Fibroblast of skin of left quadriceps (primary cell): Measurements from ENCODE around the gene CCR5.
"Not testable (repeated sequence)": the region's sequence is repeated elsewhere in the genome, so short reads cannot be mapped to it uniquely, and the experiment has no call there.

Source experiments
- DNase-seq, 2 experiments: peaks; one replicate each; pipeline ENCODE4 v3.0.0-alpha.2; 2013; ENCODE audit warnings: low read depth in 2 of 2

Gene CCR5

GRCh38 chr3:46386205-46386604 lies 15.5 kb downstream of the CCR5 start:
- no peak for DNase-seq

DNA sequence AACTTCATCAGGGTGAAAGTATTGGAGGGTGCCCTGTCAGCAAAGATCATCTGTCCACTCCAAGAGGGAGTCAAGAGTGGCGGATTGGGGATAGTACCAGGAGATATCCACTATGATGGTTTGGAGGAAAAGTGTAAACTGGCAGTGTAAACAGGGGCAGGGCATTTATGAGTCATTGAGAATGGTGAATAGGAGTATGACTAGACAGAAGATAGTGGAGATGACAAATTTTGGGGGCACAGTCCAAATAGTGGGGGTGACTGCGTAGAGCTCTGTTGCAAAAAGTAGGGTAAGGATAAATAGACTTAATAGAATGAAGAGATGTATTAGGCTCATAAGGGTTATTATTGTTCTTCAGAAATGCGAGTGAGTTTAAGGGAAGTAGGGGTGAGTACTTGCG lies 18.1 kb downstream of the CCR5 start:
- DNase-seq, result not testable (repeated sequence)

DNA sequence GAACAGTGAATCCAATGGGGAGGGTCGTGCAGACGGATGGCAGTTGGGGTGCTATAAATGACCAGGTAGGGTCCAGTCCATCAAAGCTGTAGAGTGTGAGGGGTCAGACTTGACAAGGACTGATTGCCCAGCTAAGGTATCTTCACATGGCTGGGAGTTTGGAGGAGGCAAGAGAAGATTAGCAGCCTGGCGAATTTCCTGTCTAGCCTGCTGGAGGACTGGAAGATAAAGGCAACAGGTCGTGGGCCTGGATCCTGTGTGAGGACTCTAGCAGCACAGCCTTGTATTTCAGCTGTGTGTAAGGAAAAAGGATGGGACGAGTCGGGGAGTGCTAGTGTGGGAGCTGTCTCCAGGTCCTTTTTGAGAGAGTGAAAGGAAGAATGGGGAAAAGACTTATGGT lies 18.6 kb downstream of the CCR5 start:
- no peak for DNase-seq

GRCh38 chr3:46391526-46391925 lies 20.8 kb downstream of the CCR5 start:
- DNase-seq, result not testable (repeated sequence)

- DNase-seq, result no peak
Measured at GRCh38 chr3:46393011-46393410, 22.3 kb downstream of the CCR5 start.

DNA sequence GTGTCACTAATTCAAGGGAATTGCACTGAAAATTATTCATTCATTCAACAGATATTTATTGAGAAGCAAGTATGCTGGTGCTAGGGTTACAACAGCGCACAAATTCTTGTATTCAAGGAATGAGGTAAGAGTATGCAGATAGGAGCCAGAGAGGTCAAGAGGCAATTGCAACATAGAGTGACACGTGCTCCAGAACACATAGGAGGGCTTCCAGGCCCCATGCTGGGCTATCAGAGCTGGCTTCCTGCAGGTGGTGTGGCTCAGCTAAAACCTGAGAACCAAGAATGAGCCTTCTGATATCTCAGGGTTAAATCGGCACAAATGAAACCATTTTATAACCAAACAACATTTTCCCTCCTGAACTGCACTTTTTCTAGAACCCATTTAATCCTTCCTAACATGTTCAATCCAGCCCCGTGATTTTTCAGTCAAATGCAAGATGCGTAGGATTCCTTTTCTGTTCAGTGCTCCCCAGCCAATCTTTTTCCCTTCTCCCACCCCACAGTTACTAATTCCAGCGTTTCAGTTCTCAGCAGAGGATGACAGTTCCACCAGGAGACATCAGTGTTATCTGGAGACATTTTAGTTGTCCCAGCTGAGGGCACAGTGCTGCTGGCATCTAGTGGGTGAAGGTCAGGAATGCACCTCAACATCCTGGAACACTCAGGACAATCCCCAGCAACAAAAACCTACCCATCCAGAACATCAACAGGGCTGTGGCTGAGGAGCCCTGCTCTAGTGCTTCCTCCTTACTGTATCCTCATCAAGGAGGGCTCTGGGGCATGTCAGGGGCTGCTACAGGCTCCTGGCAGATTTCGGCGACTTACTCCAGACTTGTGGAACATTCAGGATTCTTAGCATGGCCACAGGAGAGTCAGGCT lies 23.0 kb downstream of the CCR5 start:
- no peak for DNase-seq

DNA sequence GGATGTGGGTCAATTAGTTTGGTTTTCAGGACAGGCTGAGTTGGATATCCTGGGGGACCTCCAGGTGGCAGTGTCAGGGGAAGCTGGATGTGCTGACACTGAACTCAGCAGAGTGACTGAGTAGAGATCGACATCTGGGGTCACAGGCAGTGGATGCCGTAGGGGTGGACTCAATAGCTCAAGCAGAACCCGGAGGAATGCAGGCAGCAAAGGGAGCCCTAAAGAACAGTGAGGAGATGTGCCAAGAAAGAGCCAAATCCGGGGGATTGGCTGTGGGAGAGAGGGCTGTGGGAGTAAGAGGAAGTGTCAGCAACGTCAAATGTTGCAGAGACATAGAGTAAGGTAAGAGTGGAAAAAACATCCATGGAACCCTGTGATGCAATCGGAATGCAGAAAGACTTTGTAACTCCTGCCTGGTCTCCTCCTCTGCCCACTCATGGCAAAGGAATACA lies 24.5 kb downstream of the CCR5 start:
- DNase-seq, result no peak

GRCh38 chr3:46395766-46396530 lies 25.2 kb downstream of the CCR5 start:
- no peak for DNase-seq

DNA sequence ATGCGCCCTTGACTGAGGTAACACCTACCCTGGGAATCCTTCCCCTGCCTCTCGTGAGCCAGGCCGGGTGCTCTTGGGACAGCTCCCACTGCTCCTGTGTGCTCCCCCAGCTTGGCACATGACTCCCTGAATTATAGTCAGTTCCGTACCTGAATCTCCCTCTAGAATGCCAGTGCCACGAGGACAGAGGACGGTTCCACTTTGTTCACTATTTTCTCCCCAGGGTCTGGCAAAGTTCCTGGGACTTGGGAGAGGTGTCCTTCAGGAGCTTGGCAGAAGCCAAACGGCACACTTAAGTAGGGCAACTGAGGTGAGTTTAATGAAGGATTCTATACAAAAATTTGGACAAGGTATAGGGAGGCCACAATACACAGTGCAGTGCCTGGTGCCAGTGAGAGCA lies 26.4 kb downstream of the CCR5 start:
- no peak for DNase-seq

DNA sequence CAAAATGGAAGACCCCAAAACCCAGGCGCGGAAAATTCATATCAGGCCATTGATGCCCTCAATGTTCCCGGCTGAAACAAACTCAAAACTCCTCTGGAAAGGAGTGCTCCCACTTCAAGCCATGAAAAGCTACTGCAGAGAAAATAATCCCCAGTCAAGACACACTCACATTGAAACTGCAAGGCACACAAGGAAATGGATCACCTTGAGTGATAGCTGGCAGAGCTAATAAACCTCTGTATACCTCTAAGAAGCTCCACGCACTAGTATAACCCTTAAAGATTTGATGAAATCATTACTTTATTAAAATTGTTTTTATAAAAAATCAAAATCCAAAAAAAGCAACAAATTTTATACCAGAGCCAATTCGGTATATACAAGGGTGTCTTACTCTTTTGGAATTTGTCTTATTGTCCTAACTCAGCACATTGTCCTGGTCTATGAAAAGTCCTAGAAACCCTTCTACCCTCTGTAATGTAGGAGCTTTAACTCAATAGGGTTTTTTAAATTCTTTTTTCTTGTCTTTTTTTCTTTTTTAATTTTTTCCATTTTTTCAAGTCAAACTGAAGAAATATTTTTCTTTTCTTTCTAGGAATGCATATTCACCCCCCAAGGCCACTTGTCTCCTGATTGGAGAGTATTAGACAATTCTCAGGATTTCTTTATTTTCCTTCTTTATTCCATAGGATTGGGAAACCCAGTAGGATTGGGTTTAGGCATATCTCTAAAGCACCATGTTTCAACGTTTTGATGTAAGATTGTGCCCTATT lies 27.6 kb downstream of the CCR5 start:
- no peak for DNase-seq

GRCh38 chr3:46399098-46399497 lies 28.4 kb downstream of the CCR5 start:
- DNase-seq, result no peak

DNA sequence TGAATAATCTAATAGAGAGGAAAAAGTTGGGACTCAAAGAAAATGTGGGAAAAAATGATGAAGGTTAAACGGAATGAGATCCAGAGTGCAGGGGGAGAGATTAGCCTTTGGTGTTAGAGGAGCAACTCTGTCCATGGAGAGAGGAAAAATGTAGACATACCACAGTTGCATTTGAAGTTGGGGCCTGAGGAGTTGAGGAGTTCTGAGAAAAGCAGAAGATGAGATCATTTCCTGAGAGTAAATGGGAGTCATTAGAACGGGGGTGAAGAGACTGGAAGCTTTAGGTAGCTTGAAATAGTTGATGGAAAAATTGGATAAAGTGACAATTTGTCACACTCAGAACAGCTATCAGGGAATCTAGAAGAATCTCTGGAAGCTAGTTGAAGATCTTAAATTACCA lies 28.8 kb downstream of the CCR5 start:
- DNase-seq, result no peak

GRCh38 chr3:46400000-46400734 lies 29.4 kb downstream of the CCR5 start:
- peak; percentile 42 to 51 for DNase-seq

- no peak for DNase-seq
Measured at GRCh38 chr3:46400846-46401245, 30.1 kb downstream of the CCR5 start.

DNA sequence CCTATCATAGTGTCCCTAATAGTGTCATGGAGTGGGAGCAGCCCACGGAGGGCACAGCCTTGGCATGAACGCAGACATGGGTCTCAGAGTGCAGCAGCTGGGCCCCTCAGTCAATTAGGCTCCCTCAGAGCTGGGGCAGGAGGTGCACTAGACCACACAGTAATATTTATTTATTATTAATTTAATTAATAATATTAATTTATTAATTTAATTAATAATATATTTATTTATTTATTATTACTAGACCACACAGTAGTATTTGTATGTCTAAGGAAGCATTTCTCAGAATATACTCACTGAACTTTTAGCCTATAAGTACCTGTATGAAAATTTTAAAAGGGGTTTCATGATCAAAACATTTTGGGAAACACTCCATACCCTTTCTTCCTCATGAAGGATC lies 30.8 kb downstream of the CCR5 start:
- no peak for DNase-seq

DNA sequence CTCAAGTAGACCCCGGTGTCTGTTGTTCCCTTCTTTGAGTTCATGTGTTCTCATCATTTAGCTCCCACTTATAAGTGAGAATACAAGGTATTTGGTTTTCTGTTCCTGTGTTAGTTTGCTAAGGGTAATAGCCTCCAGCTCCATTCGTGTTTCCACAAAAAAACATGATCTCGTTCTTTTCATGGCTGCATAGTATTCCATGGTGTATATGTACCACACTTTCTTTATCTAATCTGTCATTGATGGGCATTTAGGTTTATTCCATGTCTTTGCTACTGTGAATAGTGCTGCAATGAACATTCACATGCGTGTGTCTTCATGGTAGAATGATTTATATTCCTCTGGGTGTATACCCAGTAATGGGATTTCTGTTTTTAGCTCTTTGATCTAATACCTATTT lies 32.2 kb downstream of the CCR5 start:
- DNase-seq, result not testable (repeated sequence)

DNA sequence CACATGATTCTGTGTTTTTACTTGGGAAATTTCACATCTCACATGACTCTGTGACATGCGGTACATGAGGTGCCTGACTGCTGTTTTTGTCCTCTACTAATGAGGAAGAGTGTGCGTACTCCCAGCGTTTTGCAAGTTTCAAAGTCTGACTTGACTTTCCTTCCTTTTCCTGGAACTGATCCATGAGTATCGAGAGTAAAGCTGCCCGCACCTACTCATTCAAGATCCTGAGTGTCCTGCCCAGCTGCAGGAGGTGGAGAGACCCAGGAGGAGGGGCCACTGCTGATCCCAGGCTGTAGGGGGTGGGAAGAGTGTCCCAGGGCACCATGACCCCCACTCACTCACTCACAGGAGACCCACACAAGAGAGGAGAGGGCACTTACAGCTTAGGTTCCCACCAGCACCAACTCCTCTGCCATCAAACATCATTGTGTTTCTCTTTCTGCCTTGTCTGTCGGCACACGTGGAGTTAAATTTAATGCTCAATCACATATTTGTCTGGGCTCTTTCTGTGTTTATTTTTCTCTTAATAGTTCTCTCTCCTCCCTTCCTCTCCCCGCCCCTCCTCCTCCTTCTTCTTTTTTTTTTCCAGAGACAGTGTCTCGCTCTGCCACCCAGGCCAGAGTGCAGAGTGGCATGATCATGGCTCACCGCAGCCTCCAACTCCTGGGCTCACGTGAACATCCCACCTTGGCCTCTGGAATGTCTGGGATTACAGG lies 34.7 kb downstream of the CCR5 start:
- no peak for DNase-seq

DNA sequence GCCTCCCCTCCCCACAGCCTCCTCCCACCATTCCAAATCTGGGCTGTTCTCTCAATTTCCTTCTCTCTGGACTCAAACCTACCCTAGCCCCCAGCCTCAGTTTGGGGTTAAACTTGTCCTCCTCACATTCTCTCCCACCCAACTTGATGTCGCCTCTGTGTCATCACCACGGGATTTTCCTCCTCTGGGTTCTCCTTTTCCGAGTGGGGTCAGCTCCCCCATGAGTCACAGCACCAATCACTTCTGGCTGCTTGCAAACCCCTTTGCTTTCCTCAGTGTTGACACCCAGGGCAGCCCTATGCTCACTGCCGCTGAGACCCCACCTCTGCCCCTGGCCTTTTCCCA lies 35.7 kb downstream of the CCR5 start:
- DNase-seq, result no peak

DNA sequence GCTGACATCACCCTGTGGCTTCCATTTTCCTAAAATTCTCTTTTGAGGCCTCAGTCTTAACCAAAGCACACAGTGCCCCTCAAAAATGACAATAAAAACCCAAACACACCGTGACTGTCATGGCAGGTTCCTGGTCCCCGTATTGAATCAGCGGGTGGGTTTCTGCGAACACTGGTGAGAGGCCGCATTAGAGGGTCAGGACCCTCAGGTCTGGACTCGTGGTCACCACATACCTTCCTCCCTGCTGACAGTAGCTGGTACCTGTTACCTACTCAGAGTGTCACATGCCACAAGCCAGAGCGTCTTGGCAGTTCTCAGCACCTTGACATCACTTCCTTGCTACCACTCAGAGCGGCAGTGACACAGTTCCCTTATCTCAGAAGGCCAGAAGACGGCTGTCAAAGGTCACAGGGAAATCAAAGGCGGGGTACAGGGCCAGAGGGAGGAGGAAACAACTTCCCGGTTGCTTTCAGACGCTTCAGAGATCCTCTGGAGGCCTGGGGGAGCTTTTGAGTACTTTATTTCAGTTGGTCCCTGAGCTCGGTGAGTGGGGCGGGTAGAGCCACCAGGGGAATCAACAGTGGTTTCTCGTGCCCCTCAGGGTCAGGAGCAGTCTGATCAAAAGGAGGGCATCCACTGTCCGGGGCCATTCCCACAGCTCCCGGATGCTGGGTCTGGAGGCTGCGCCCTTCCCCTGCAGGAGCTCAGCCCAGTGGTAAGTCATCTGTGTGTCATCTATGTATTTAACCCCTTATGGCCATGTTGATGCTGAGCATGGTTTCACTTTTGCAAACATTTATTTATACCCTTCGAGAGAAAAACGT lies 36.3 kb downstream of the CCR5 start, which contains the start of the genes CCR5AS and CCRL2:
Gene CCR5AS (minus strand): TSS at position 279 of the 824 bp plus-strand sequence.
Gene CCRL2 (plus strand): TSS at position 472 of the 824 bp plus-strand sequence. CDS start 821 bp downstream, outside the sequence.
- no peak for DNase-seq

DNA sequence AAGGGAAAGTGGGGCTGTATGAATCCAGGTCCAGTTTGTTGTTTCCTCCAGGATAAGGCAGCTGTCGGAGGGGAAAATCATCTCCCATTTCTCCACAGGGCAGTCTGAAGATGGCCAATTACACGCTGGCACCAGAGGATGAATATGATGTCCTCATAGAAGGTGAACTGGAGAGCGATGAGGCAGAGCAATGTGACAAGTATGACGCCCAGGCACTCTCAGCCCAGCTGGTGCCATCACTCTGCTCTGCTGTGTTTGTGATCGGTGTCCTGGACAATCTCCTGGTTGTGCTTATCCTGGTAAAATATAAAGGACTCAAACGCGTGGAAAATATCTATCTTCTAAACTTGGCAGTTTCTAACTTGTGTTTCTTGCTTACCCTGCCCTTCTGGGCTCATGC lies 37.2 kb downstream of the CCR5 start:
- DNase-seq, result no peak
